ENCODE data around the gene RELL1. TPM values are rescaled to one million over a fixed set of nuclear protein-coding genes. Genes with fewer than 3 reads are reported as not detected.
A peak's percentile ranks its signal among the peaks of the same experiment; 100 is the strongest.
"Not testable (repeated sequence)": the region's sequence is repeated elsewhere in the genome, so short reads cannot be mapped to it uniquely, and the experiment has no call there.

Gene RELL1
- total RNA-seq, 1 donor from 2014 or later: 21.2 TPM

DNA sequence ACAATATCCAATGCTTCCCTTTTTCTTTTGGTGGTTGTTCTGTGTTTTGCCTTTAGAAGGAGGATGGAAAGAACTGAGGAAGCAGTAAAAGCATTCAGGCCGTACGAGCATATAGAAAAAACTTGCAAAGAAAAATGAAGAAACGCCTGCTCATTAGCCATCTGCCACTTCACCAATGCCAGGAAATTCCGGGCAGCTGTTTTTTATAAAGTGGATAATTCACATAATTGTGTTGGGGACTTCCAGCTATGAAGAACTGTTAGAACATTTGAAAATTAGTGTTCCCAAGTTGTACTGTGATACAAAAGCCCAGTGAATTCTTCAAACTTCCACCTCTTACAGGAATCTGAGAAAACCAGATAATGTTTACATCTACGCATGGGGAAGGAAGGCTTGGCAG lies 11.7 kb downstream of the RELL1 start:
- Mint-ChIP-seq H3K27ac (ENCODE audit: unreplicated experiment) (no peak overlapping the region), H3K4me3 (ENCODE audit: unreplicated experiment) (no peak overlapping the region), H3K9me3 (ENCODE audit: unreplicated experiment) (peaks cover 5% of the 10 kb centered on the region), H3K4me1 (ENCODE audit: low read depth, unreplicated experiment) (peaks cover 14% of the 10 kb centered on the region), H3K36me3 (ENCODE audit: unreplicated experiment) (no peaks in the 10 kb centered on the region), H3K27me3 (ENCODE audit: unreplicated experiment) (peaks cover 2% of the 10 kb centered on the region)
- no peak for DNase-seq
- TF ChIP-seq CTCF (IDR thresholded peaks at IDR 0.05; ENCODE audit: partially characterized antibody, unreplicated experiment): no peak

DNA sequence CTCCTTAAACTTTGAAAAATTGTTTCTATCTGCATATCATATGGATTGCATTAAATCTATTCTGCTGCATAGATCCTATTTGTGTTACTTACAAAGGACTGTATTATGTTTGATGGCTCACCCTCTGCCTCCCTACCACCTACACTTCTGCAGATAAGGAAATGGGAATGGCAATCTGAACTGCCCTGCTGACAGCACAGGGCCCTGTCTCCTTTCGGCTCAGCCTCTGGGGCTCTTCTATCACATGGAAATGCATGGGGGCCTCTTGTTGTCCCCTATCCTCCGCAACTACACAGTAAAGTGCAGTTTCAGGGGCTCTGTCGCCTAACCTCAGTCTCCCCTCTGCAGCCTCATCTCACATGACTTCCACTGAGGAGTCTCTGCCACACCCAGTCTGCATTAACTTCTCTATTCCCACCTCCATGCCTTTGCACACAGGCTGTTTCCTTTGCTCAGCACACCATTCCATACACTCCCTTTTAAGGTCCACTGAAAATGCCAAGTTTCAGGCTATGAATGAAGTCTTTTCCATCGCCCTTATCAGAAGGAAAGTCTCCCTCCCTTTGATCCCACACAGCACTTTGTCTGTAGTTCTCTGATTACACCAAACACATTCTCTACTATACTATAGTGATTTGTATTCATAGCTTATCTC lies 12.5 kb downstream of the RELL1 start:
- no peak overlapping the region for H3K4me3 Mint-ChIP-seq (ENCODE audit: unreplicated experiment)
- DNase-seq: no peak
- no peak for TF ChIP-seq CTCF (IDR thresholded peaks at IDR 0.05; ENCODE audit: partially characterized antibody, unreplicated experiment)
- H3K4me1 Mint-ChIP-seq (ENCODE audit: low read depth, unreplicated experiment): peaks cover 14% of the 10 kb centered on the region
- no peaks in the 10 kb centered on the region for H3K36me3 Mint-ChIP-seq (ENCODE audit: unreplicated experiment)
- peaks cover 5% of the 10 kb centered on the region for H3K9me3 Mint-ChIP-seq (ENCODE audit: unreplicated experiment)
- no peak overlapping the region for H3K27ac Mint-ChIP-seq (ENCODE audit: unreplicated experiment)
- H3K27me3 Mint-ChIP-seq (ENCODE audit: unreplicated experiment): peaks cover 2% of the 10 kb centered on the region

DNA sequence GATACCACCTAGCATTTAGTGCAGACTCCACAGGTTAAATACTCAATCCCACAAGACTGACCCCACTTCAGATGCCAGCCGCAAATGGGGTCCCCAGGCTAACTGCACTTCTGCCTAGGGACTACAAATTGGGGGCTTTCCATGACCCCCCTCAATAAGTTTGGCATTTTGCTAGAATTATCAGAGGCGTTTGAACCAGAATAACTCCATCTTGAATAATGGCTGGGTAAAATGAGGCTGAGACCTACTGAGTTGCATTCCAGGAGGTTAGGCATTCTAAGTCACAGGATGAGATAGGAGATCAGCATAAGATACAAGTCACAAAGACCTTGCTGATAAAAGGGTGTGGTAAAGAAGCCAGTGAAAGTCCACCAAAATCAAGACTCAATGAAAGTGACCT lies 15.1 kb downstream of the RELL1 start:
- H3K36me3 Mint-ChIP-seq (ENCODE audit: unreplicated experiment): no peaks in the 10 kb centered on the region
- no peak for TF ChIP-seq CTCF (IDR thresholded peaks at IDR 0.05; ENCODE audit: partially characterized antibody, unreplicated experiment)
- no peak for DNase-seq
- peaks cover 14% of the 10 kb centered on the region for H3K4me1 Mint-ChIP-seq (ENCODE audit: low read depth, unreplicated experiment)
- H3K27ac Mint-ChIP-seq (ENCODE audit: unreplicated experiment): no peak overlapping the region
- no peaks in the 10 kb centered on the region for H3K27me3 Mint-ChIP-seq (ENCODE audit: unreplicated experiment)
- no peak overlapping the region for H3K4me3 Mint-ChIP-seq (ENCODE audit: unreplicated experiment)
- H3K9me3 Mint-ChIP-seq (ENCODE audit: unreplicated experiment): peaks cover 2% of the 10 kb centered on the region

DNA sequence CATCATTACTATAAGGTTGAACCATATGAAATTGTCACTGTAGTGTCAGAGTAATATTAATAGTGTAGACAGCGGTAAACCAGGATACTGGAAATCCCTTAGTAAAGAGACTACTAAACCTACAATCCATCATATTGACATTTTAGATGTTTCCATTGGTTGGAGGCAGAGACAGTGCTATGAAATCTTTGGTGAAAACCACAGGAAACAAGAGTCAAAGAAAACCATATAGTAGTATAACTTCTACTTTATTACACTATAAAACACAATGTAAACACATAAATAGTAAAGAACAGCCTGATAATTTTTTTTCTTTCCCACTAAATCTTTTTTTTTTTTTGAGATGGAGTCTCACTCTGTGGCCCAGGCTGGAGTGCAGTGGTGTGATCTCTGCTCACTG lies 15.9 kb downstream of the RELL1 start:
- Mint-ChIP-seq H3K9me3 (ENCODE audit: unreplicated experiment) (peaks cover 2% of the 10 kb centered on the region), H3K27ac (ENCODE audit: unreplicated experiment) (peak overlapping the region; percentile 90), H3K27me3 (ENCODE audit: unreplicated experiment) (peaks cover 2% of the 10 kb centered on the region), H3K4me1 (ENCODE audit: low read depth, unreplicated experiment) (peaks cover 18% of the 10 kb centered on the region), H3K4me3 (ENCODE audit: unreplicated experiment) (no peak overlapping the region), H3K36me3 (ENCODE audit: unreplicated experiment) (no peaks in the 10 kb centered on the region)
- no peak for DNase-seq
- TF ChIP-seq CTCF (IDR thresholded peaks at IDR 0.05; ENCODE audit: partially characterized antibody, unreplicated experiment): no peak

GRCh38 chr4:37669124-37669523 lies 17.1 kb downstream of the RELL1 start:
- DNase-seq; H3K4me3 Mint-ChIP-seq (ENCODE audit: unreplicated experiment); H3K36me3 Mint-ChIP-seq (ENCODE audit: unreplicated experiment); H3K9me3 Mint-ChIP-seq (ENCODE audit: unreplicated experiment); H3K27me3 Mint-ChIP-seq (ENCODE audit: unreplicated experiment); H3K27ac Mint-ChIP-seq (ENCODE audit: unreplicated experiment): not testable (repeated sequence)
- peaks cover 25% of the 10 kb centered on the region for H3K4me1 Mint-ChIP-seq (ENCODE audit: low read depth, unreplicated experiment)

Data from glutamatergic neuron (in vitro differentiated cells).